Uterus (tissue), 2 donors: Measurements from ENCODE around the gene NOTCH2.
"Not testable (repeated sequence)": the region's sequence is repeated elsewhere in the genome, so short reads cannot be mapped to it uniquely, and the experiment has no call there.

ENCODE experiments used
- POLR2A ChIP-seq, 2 donors: fragments of 450-650 bp; IDR thresholded peaks; one replicate each; pipeline ENCODE4 v1.6.1; 2016; ENCODE audit warnings: antibody characterized with exemption in 2 of 2, mild to moderate bottlenecking in 1 of 2, moderate library complexity in 1 of 2
- TF ChIP-seq, protein P1 (sequence below), 4 experiments: fragments of 200-600 bp in 2 of 4; fragments of 450-650 bp in 2 of 4; sonication (generic) in 2 of 4; IDR thresholded peaks; one replicate each; pipeline ENCODE4 v1.5.1; 2016 to 2019; ENCODE audit warnings: antibody characterized with exemption in 4 of 4, mild to moderate bottlenecking in 2 of 4, moderate library complexity in 1 of 4

DNA sequence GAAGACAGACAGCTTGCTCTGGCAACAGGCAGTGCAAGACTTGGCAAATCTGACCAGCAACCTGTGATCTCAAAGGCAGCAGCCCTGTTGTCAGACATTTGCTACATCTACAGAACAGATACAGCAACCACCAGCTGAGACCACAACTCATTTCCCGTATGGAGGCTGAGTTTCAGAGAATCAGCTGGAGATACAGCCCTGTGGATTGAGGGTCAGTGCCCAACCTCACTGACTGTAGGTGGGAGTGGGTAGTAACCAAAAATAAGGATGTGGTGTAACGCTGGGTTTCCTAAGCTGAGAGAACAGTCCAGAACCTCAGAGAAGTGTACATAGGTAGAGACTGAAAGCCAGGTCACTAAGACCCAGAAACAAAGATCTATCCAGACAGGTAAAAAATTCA is 35.8 kb upstream of the NOTCH2 start:
- not testable (repeated sequence) for TF ChIP-seq POLR2A (IDR thresholded peaks at IDR 0.05)
- TF ChIP-seq, protein P1, sequence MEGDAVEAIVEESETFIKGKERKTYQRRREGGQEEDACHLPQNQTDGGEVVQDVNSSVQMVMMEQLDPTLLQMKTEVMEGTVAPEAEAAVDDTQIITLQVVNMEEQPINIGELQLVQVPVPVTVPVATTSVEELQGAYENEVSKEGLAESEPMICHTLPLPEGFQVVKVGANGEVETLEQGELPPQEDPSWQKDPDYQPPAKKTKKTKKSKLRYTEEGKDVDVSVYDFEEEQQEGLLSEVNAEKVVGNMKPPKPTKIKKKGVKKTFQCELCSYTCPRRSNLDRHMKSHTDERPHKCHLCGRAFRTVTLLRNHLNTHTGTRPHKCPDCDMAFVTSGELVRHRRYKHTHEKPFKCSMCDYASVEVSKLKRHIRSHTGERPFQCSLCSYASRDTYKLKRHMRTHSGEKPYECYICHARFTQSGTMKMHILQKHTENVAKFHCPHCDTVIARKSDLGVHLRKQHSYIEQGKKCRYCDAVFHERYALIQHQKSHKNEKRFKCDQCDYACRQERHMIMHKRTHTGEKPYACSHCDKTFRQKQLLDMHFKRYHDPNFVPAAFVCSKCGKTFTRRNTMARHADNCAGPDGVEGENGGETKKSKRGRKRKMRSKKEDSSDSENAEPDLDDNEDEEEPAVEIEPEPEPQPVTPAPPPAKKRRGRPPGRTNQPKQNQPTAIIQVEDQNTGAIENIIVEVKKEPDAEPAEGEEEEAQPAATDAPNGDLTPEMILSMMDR (IDR thresholded peaks at IDR 0.05) = not testable (repeated sequence)
